CD14-positive monocyte (primary cell): ENCODE data around the gene FAM47E. TPM values are rescaled to one million over a fixed set of nuclear protein-coding genes. Genes with fewer than 3 reads are reported as not detected.

Experiments
- DNase-seq, 3 donors: peaks; one replicate each; pipeline ENCODE4 v3.0.0-alpha.2; 2011 to 2022
- H2AFZ ChIP-seq: 2 replicates; pipeline ENCODE4 v1.6.0; 2012; ENCODE audit warnings: mild to moderate bottlenecking, low read depth, low read length, inconsistent platforms; ENCODE audit not compliant: insufficient read depth, poor library complexity, severe bottlenecking
- H3K27ac ChIP-seq, 2 donors: 1 replicate in 1 of 2; 2 replicates in 1 of 2; pipeline ENCODE4 v1.5.1; 2012 to 2013; ENCODE audit warnings: low read length in 2 of 2, control low read depth in 1 of 2, inconsistent platforms in 1 of 2, low read depth in 1 of 2, mild to moderate bottlenecking in 1 of 2
- H3K27me3 ChIP-seq, 2 donors: one replicate each; pipeline versions ENCODE4 v1.6.0 to v1.6.1; 2011 to 2013; ENCODE audit warnings: low read length in 2 of 2; ENCODE audit not compliant: control insufficient read depth in 2 of 2, insufficient read depth in 2 of 2
- H3K36me3 ChIP-seq, 2 donors: replicated peaks in 1 of 2; 1 replicate in 1 of 2; 2 replicates in 1 of 2; pipeline versions ENCODE4 v1.5.1 to v1.6.1; 2012 to 2013; ENCODE audit warnings: low read length in 2 of 2, control low read depth in 1 of 2, inconsistent platforms in 1 of 2, mild to moderate bottlenecking in 1 of 2; ENCODE audit not compliant: insufficient read depth in 2 of 2, control insufficient read depth in 1 of 2
- H3K4me1 ChIP-seq, 2 donors: 1 replicate in 1 of 2; 2 replicates in 1 of 2; pipeline versions ENCODE4 v1.5.1 to v1.6.1; 2012 to 2013; ENCODE audit warnings: low read length in 2 of 2, control low read depth in 1 of 2, inconsistent platforms in 1 of 2, mild to moderate bottlenecking in 1 of 2, moderate library complexity in 1 of 2; ENCODE audit not compliant: insufficient read depth in 2 of 2, control insufficient read depth in 1 of 2
- H3K4me2 ChIP-seq: replicated peaks from 2 replicates; pipeline ENCODE3; 2012; ENCODE audit warnings: low read length, moderate library complexity, mild to moderate bottlenecking; ENCODE audit not compliant: poor library complexity, severe bottlenecking; ENCODE audit errors: extremely low read depth
- H3K4me3 ChIP-seq, 3 experiments: fragments of 200-600 bp in 1 of 3; sonication (generic) in 1 of 3; replicated peaks in 1 of 3; 1 replicate in 2 of 3; 2 replicates in 1 of 3; pipeline ENCODE4 v1.5.1; 2011 to 2013; ENCODE audit warnings: low read length in 3 of 3, mild to moderate bottlenecking in 3 of 3, control low read depth in 2 of 3, low read depth in 2 of 3, inconsistent platforms in 1 of 3, moderate library complexity in 1 of 3
- H3K79me2 ChIP-seq: 2 replicates; pipeline ENCODE4 v1.6.0; 2012; ENCODE audit warnings: mild to moderate bottlenecking, control low read depth, inconsistent platforms, low read length, moderate library complexity; ENCODE audit not compliant: insufficient read depth
- H3K9ac ChIP-seq: 2 replicates; pipeline ENCODE4 v1.6.0; 2017; ENCODE audit warnings: low read length, mild to moderate bottlenecking; ENCODE audit not compliant: insufficient read depth, poor library complexity, severe bottlenecking
- H3K9me3 ChIP-seq, 2 donors: replicated peaks in 1 of 2; 1 replicate in 1 of 2; 2 replicates in 1 of 2; pipeline versions ENCODE4 v1.5.1 to v1.6.1; 2012 to 2013; ENCODE audit warnings: low read length in 2 of 2, control low read depth in 1 of 2; ENCODE audit not compliant: control insufficient read depth in 1 of 2, insufficient read depth in 1 of 2
- H4K20me1 ChIP-seq: 2 replicates; pipeline ENCODE4 v1.6.0; 2012; ENCODE audit warnings: mild to moderate bottlenecking, low read length, control low read depth, moderate library complexity; ENCODE audit not compliant: insufficient read depth
- H3K27ac Mint-ChIP-seq, 7 donors: one replicate each; pipeline ENCODE4 v1.8.0; 2020; ENCODE audit warnings: mild to moderate bottlenecking in 7 of 7, mixed read lengths in 7 of 7, moderate library complexity in 6 of 7, inconsistent platforms in 2 of 7
- H3K27me3 Mint-ChIP-seq, 3 donors: one replicate each; pipeline ENCODE4 v1.8.0; 2021 to 2022; ENCODE audit warnings: low read depth in 3 of 3, mild to moderate bottlenecking in 3 of 3, mixed read lengths in 3 of 3, moderate library complexity in 3 of 3, inconsistent platforms in 1 of 3
- H3K36me3 Mint-ChIP-seq, 2 donors: one replicate each; pipeline ENCODE4 v1.8.0; 2020; ENCODE audit warnings: mixed read lengths in 2 of 2, inconsistent platforms in 1 of 2, mild to moderate bottlenecking in 1 of 2
- H3K4me1 Mint-ChIP-seq: one replicate; pipeline ENCODE4 v1.8.0; 2020; ENCODE audit warnings: mild to moderate bottlenecking, mixed read lengths
- H3K4me3 Mint-ChIP-seq, 2 donors: one replicate each; pipeline ENCODE4 v1.8.0; 2020; ENCODE audit warnings: mild to moderate bottlenecking in 2 of 2, mixed read lengths in 2 of 2, moderate library complexity in 1 of 2
- H3K9me3 Mint-ChIP-seq, 7 donors: one replicate each; pipeline ENCODE4 v1.8.0; 2020 to 2022; ENCODE audit warnings: mixed read lengths in 7 of 7, mild to moderate bottlenecking in 6 of 7, moderate library complexity in 6 of 7, inconsistent platforms in 2 of 7
- CTCF ChIP-seq: fragments of 200-600 bp; IDR thresholded peaks from one replicate; pipeline ENCODE4 v1.8.0; 2022; ENCODE audit warnings: antibody characterized with exemption, mild to moderate bottlenecking
- WGBS: methylation state at CpG from one replicate; pipeline ENCODE4 v1.1.5; 2013; ENCODE audit warnings: missing lambda C conversion rate; ENCODE audit not compliant: insufficient coverage; 5-methylcytosine and 5-hydroxymethylcytosine counted together
- intact Hi-C, 2 donors: fragments of 100-400 bp; cut with micrococcal nuclease; formaldehyde crosslinking; loops; one replicate each; pipeline versions ENCODE4 v1.15.0 to v1.15.1; 2023
- polyA plus RNA-seq, 3 donors: library from polyadenylated mRNA; depleted of rRNA in 1 of 3; unstranded in 2 of 3; stranded (reverse) in 1 of 3; fragments of 300-500 nt in 2 of 3; fragments of >200 nt in 1 of 3; fragmentation: Illumina TruSeq in 2 of 3; gene quantifications; 1 replicate in 2 of 3; 2 replicates in 1 of 3; pipeline ENCODE4 v1.2.3, GENCODE V29; 2012 to 2021

The FAM47E gene
- polyA plus RNA-seq, 3 donors = 0.31 TPM; not detected in 2

GRCh38 chr4:76208005-76208765 is 43.3 kb upstream of the FAM47E start:
- Histone ChIP-seq H3K27ac (peak overlapping the region; percentile 66 to 76), H3K4me1 (peaks cover 52 to 55% of the 10 kb centered on the region in 2 donors), H3K4me2 (peak overlapping the region; percentile 66), H2AFZ (peak overlapping the region; percentile 24), H3K4me3 (peak overlapping the region; percentile 17 to 53 (median 42)), H3K36me3 (peaks cover 0 to 5% of the 10 kb centered on the region in 2 donors), H4K20me1 (peaks cover 86% of the 10 kb centered on the region), H3K9me3 (no peaks in the 10 kb centered on the region), H3K9ac (peak overlapping the region; percentile 28), H3K27me3 (no peaks in the 10 kb centered on the region), H3K79me2 (peaks cover 96% of the 10 kb centered on the region)
- H3K27me3 Mint-ChIP-seq = peaks cover 0 to 3% (median 0%) of the 10 kb centered on the region in 3 donors
- peaks cover 74% of the 10 kb centered on the region for H3K4me1 Mint-ChIP-seq
- H3K36me3 Mint-ChIP-seq = peaks cover 3 to 5% of the 10 kb centered on the region in 2 donors
- no peak for TF ChIP-seq CTCF
- peak overlapping the region; percentile 81 to 95 (median 89) for H3K27ac Mint-ChIP-seq
- no peaks in the 10 kb centered on the region for H3K9me3 Mint-ChIP-seq
- DNase-seq = peak in 2 of 3 donors; percentile 46 to 65
- intact Hi-C loops = no loop called here
- 0% methylated on average over 4 of the region's 9 CpGs for WGBS
- H3K4me3 Mint-ChIP-seq = peak overlapping the region; percentile 66 to 75

GRCh38 chr4:76209881-76210280 is 41.6 kb upstream of the FAM47E start:
- WGBS = 60% methylated on average over 1 of the region's 4 CpGs
- Histone ChIP-seq H3K4me2 (peak overlapping the region; percentile 86), H3K9me3 (no peaks in the 10 kb centered on the region), H3K27me3 (no peaks in the 10 kb centered on the region), H3K4me3 (peak overlapping the region in 1 of 3 experiments; percentile 93), H3K9ac (no peak overlapping the region), H3K79me2 (peaks cover 86% of the 10 kb centered on the region), H3K4me1 (peaks cover 62 to 65% of the 10 kb centered on the region in 2 donors), H2AFZ (no peak overlapping the region), H4K20me1 (peaks cover 69% of the 10 kb centered on the region), H3K36me3 (no peaks in the 10 kb centered on the region), H3K27ac (peak overlapping the region; percentile 18 to 98)
- peaks cover 71% of the 10 kb centered on the region for H3K4me1 Mint-ChIP-seq
- H3K27ac Mint-ChIP-seq = peak overlapping the region; percentile 78 to 97 (median 92)
- no peak for TF ChIP-seq CTCF
- intact Hi-C loops = loop anchor here (5.0 to 10.0 kb wide), 3 partner anchors 95 to 945 kb away; partner anchors contain the start of genes CCNG2 (in 1 of the 2), PPEF2 (in 1 of the 2) and STBD1 (in 1 of the 2)
- H3K36me3 Mint-ChIP-seq = peaks cover 3 to 4% of the 10 kb centered on the region in 2 donors
- DNase-seq = peak in 1 of 3 donors; percentile 41
- H3K4me3 Mint-ChIP-seq = peak overlapping the region; percentile 68 to 86
- peaks cover 0 to 2% (median 0%) of the 10 kb centered on the region in 7 donors for H3K9me3 Mint-ChIP-seq
- H3K27me3 Mint-ChIP-seq = peaks cover 0 to 4% (median 0%) of the 10 kb centered on the region in 3 donors
